SK-N-DZ (cell line): ENCODE measurements around the gene PGBD5.
A peak's percentile ranks its signal among the peaks of the same experiment; 100 is the strongest.

ENCODE experiments used
- DNase-seq: peaks from one replicate; pipeline ENCODE4 v3.0.0-alpha.2; 2015; ENCODE audit warnings: low spot score

PGBD5 gene

DNA sequence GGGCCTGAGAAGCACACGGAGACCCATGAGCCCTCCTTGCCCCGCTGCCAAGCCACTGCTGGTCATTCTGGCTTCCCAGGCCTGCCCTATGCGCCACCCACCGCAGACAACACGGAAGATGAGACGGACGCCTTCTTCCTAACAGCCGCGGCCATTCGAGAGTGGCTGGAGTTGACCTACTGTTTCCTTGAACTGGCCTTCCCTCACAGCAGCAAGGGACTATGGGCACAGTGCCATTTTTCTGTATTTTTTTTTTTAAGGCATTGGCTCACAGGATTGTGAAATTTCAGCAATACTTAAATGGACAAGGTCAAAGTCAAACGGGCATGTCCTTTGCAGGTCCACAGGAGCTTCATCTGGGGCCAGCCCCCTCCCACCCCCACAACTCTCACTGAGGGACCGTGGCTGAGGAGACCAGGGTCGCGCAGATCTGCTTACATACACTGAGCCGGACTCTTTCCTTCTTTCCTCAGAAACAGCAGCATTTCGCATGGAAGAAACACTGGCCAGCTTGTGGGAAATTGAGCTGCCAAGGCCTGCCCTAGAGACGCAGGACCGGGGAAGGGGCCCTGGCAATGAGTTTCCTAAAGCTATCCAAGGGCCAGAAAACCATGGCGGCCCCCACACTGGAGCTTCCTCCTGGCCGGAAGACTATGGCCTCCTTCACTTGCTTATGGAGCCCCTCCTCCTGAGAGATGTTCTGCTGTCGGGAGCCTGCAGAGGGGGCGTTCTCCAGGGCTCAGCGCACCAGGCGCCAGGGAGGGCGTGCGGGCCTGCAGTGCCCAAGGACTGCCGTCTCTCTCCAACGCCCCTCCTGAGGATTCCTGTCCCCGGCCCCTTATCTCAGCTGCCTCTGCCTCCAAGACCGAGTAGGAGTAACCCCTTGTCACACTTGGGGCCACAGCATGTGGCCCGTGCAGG is 98.9 kb downstream of the PGBD5 start:
- no peak for DNase-seq

DNA sequence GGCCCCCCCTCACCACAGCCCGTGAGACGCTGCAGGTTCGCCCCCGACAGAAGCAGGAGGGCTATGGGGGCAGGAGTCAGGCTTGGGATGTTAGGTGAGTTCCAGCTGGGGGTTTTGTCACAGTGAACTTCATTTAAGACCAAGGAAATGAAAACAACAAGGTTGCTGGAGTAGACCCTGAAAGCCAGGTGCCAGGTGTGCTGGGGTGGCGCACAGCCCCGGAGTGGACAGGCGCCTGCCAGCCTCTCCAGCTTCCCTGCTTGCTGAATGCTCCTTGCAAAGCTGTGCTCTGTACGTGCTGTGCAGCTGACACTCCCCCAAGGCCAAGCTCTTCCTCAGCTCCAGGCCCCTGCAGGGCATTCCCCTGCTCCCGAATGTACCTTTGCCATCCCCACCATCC is 102.4 kb downstream of the PGBD5 start:
- DNase-seq: no peak

DNA sequence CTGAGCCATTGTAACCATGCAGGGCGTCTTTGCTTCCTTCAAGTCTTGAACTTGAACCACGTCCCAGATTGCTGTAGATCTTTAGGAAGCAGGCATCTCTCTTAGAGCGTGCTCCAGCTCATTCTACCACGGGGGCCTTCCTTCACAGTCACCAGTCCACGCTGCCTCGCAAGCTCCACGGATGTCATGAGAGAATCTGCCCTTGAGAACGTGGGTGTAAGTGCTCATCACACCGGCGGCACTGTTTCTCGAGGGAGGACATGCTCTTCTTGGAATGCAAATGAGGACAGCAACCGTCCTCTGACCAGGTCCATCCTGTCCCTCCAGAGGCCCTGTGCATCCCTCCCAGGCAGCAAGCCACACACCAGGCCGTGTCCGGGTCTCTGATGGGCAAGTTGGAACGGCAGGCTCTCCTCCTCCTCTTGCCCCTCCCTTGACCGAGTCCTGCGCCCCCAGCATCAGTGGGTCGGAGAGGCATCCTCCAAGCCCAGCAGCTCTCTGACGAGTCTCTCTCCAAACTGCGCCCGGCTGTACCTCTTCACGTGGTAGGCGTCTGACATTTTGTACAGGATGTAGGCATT is 103.1 kb downstream of the PGBD5 start:
- DNase-seq: no peak

DNA sequence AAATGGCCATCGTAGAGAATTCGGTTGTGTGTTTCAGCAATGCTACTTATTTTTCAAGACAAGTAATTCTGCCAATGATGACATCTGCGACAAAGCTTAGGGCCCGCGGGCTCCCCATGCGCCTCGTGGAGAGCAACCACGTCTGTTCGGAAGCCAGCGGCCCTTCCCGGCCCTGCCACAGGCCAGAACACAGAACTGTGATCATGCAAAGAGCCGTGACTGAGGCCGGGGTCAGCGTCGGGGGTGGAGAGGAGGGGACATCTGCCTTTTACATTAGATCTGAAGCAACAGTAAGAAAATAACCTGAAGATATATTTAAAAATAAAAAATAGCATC is 103.7 kb downstream of the PGBD5 start:
- DNase-seq: no peak

DNA sequence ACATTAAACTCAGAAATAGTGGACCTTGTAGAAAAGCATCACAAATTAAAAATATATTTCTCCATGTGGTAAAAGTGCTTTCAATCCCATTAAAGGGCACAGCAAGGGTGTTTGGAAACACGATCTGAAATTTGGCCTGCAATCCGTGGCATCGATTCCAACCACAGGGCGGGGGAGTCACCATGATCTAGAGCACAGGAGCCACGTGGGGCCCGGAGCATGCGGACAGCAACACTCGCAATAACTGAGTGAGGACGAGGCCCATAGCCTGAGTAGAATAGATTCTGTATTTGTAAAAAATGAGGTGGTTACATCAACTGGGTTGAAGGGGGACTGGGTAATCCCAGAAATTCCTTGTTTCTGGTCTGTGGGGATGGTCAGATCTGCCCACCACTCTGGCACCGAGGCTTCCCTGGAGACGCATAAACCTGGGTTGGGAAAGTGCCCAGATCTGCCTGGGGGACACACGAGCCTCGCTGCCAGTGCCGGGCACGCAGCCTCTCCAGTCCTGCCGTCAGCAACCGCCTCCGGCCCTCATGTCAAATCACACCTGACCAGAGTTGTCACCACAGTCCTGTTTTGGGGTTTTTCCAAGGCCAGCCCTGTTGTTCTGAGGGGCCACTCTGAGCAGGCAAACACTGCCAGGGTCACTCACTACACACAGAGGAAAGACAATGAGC is 104.3 kb downstream of the PGBD5 start:
- DNase-seq: no peak

DNA sequence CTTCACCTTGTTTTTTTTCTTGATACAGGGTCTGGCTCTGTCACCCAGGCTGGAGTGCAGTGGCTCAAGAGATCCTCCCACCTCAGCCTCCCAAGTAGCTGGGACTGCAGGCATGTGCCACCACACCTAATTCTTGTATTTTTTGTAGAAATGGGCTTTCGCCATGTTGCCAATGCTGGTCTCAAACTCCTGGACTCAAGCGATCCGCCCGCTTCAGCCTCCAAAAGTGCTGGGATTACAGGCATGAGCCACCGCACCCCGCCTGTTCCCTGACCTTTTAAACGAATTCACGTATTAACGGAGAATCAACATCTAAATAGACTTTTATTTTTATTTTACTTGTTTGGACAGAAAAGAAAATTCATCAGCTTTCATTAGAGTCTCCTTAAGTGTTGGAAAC is 104.8 kb downstream of the PGBD5 start:
- no peak for DNase-seq

DNA sequence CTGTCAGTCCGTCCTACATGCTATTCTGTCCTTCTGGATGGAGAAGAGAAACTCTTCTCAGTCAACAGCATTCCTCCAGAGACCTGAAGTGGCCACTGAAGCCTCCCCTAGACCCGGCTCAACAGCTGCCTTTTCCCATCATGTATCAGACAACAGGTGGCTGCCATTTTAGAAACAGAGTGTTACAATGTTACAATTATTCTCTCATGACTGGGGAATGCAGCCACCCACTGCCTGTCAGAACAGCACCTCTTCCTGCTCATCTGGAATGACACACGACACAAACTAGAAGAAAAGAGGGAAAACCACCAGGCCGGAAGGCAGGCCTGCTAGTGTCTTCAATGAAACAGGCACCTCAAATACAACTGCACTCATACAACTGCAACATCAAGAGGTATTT is 105.3 kb downstream of the PGBD5 start:
- no peak for DNase-seq

DNA sequence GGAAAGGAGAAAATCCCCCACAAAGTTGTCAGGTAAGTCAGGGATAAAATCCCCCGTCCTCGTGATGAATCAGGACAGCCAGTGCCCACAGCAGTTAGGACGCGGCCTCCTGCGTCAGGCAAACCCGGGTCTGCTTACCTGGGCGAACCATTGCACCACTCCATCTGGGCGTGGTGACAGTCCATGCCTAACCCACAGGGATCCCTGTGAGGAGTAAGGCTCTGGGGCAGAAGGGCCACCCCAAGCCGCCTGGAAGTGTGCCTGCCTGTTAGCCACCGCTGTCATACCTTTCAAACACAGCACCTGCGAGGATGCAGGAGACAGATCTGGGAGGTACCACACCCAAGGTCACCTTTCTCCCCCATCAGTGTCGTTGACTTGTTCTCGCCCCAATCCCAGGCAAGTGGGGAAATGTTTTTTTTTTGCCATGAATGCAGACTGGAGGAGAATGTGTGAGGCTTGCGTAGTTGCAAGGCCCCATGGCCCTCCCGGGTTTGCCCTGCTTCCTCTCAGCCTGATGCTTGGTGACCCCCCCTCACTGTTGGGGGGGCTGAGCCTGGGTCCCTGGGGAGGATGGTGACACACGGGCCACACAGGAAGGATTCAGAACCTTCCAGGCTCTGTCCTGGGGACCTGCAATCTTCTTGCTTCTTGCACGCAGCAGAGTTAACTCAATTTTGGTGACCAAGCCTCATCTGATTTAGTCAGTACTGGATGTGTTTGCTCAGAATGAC is 107.0 kb downstream of the PGBD5 start:
- DNase-seq: no peak

DNA sequence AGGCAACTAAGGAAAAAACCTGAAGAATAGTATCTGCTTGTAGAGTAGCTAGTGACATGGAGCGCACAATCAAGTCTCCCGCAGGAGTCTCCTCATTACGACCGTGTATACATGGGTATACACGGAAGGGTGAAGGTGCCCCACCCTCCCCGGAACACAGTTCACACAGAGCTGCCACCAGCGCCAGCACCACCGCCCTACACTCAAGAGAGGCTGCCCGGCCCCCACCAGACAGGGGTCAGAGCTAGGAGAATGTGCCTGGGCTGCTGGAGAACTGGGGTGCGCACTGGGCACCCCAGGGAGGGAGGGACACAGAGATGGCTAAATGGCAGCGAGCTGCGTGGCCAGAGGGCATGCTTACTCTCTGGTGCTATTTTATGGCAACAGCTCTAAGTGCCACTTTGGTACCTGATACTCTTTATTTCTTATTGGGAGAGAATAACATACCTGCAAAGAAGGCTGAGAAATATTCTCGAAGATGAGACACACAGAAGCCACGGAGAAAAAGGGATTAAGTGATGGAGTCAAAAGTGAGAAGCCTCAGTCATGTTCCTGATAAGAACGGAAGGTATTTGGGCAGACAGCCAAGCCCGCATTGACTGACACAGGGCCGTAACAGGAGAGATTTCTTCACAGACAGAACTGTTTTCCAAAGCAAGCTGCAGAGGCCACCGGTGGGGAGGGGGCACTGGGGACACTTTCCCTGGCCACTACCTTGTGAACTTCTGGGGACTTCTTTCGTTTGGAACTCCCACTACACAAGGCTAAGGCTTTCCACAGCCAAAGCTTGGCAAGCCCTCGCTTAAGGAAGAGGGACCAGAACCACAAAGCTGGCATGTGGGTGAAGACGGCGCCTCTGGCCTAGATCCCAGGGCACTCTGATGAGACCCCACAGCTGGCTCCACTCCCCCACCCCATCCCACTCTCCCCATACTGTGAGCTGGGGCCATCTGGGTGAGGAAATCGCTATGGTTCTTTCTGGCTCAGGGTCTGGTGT is 108.0 kb downstream of the PGBD5 start:
- no peak for DNase-seq

DNA sequence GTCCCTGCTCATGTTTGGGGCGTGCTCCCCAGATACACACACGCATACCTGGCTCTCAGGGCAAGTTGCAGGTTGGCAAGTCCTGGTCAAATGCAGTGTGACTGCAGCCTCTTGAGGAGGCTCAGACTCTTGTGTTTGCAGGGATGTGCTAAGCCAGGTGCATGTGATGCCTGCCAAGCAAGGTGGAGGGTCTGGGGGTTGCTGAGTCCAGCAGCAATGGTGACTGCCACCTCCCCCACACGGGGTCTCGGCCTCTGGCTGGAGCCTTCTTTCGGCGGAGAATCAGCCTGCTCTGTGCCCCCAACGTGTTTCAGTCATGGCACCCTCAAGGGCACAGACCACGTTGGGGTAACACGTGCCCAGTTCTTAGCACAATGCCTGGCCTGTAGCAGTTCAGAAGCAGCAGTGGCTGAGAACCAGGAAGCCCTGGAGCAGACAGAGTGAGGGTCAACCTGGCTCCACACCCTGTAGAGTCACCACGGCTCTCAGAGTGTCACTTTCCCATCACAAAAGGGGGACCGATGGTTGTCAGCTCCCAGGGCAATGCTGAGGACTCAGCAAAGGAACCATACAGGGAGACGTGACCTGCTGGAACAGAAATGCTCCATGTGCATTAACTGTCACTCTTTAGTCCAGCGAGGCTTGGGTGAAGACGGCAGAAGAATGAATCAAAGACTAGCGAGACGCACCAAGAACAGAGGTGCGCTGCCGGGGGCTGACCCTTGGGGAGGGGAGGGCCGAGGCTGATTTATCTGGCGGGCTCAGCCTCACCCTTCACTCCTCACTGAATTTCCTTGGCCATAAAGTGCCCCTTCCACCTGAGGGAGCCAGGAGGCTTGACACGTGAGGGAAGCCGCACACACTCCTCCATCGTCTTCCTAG is 109.0 kb downstream of the PGBD5 start:
- no peak for DNase-seq

DNA sequence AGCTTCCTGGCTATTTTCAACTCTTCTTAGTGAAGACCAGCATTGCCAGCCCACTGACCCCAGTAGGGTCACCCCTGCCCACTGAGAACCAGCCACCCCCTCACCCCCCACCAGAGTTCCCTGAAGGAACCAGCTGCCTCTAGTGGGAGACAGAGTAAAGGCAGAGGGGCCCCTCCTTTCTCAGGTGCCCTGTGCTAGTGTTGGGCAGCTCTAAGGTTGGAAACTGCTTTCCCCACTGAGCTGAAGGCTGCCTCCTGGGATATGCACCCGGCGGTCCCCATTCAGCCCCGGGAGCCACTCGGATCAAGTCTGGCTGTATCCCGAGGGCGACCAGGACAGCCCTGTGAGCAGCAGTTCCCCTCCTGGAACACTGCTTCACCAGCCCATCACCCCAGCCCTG is 111.0 kb downstream of the PGBD5 start:
- no peak for DNase-seq

DNA sequence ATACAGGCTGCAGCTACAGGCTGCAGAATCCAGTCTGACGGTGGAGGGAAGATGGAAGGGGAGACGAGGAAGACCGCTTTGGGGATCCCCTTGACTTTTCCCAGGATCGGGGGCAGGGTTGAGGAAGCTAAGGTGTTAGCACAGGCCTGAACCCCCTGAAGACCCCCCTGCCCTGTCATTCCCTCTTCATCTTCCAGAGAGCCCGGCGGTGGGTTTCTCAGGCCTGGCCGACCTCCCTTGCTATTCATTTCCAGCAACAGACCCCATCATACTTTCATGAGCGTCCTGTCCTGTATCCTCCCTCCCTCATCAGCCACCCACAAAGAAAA is 112.0 kb downstream of the PGBD5 start:
- no peak for DNase-seq

DNA sequence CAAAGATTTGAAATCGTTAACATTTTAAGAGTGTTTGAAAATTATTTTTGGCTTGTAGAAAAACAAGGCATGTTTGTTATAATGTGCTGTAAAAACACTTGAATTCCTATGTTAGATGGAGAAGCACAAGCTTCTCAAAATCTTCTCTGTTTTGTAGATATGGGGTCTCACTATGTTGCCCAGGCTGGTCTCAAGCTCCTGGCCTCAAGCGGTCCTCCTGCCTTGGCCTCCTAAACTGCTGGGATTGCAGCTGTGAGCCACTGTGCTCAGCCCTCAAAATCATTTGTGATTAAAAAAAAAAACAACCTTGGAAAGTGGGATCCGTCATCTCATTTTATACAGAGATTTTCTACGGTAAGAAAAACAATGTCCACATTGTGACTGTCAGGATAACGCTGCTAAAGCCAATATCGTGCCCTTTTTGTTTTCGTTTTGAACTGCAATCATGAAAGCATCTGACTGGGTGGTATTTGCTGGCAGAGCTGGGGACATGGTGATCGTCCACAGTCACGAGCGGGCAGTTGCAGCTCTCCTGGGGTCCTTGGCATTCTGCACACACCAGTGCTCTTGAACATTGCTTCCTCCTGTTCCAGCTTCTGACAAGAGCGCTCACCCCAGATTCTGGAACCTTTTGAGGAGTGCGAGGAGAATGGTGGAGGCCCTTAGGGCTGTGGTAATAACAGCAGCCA is 112.5 kb downstream of the PGBD5 start:
- no peak for DNase-seq

DNA sequence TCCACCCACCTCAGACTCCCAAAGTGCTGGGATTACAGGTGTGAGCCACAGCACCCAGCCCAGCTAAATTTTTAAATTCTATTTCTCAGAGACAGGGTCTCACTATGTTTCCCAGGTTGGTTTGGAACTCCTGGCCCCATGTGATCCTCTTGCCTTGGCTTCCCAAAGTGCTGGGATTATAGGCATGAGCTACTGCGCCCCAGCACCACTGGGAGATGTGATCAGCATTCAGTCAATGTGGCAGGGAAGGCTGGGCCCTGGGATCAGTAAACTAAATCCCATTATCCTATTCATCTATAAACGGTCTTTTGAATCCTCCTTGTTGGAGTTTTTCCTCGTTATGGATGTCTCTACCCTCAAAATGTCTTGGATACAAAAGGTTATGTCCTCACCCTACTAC is 113.5 kb downstream of the PGBD5 start:
- DNase-seq: no peak

DNA sequence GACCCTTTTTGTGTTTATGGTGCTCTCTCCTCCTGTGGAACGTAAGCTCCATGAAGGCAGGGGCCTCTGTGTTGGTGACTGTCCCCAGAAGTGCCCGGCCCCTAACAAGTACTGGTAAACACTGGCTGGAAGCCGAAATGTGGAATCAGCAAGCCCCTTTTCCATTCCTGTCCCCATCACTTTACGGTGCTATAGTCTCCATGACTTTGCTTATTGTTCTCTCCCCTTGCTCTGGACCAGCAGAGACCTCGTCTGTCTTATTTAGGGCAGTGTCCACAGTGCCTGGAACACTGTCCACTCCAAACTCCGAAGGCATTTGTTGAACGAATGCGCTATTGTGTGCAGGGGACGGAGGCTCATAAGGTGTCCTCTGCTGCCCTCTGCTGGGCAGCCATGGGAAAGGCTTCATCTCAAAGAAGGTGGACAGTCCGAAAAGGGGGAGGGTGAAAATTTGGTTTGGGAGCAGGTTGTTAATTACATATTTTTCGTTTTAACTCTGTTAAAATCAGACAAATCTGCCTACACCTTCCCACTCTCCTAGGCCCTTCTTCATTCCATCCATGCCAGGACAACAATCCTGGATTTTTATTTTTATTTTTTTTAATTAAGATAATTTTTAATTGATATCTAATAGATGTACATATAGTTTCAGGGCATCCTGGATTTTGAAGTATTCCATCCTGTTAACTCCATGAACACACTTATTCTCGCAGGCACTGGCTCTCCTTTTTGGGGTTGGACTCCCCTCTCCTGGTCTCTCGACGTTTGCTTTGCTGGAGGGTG is 115.6 kb downstream of the PGBD5 start:
- peak; percentile 72 for DNase-seq

DNA sequence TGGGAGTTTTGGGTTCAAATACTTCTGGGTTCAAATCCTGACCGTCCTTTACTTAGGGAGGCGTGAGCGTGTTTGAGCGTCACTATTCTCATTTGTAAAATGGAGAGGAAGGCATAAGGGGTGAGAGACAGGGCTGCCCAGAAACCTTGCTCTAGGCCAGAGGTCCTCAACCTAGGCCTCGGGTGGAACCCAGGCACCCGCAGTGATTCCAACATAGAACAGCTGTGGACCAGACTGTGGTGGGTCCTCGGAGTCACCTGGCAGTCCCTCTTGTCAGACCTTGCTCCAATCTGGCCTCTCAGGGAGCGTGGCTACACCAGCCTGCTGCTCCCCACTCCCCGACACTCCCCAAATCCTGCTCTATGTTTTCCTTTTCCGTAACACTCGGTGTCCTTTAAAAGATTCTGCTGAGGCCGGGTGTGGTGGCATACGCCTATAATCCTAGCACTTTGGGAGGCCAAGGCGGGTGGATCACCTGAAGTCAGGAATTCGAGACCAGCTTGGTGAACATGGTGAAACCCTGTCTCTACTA is 116.4 kb downstream of the PGBD5 start:
- DNase-seq: no peak

DNA sequence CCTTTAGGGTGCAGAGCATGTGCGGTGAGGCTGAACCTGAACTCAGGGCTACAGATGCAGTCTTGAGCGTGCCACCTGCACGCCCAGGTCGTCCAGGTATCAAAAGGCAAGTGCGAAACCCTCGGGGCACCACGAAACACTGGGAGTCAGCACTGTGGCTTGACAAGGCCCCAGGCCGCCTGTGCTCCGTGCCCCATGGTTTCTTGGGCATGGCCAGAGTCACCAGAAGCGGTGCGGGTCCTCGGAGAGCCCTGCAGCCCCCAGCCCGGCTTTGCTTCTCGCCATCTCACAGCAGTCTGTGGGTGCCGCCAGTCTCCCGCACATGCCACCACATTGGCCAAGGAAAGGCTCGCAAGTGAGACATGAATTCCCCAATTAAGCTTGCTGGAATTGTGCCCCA is 117.3 kb downstream of the PGBD5 start:
- no peak for DNase-seq

DNA sequence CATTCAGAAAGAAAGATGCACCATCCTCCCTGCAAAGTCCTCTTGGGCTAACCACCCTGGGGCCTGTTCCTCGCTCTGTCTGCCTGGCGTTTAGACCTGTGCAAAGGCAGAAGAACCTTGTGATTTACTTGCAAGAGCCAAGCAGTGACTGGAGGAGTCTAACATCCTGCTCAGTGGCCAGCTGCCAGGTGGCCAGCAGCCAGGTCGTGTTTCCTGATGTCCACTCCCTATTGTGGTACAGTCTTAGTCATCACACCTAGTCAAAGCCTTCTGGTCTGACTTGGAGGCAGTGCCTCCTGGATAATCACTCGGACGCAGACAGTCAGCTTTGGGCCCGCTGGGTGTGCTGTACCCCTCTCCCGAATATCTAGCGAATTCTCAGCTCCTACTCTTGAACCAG is 118.1 kb downstream of the PGBD5 start:
- no peak for DNase-seq
